Mucosa of rectum (tissue), 2 donors: ENCODE measurements around the gene TMEM271.

Source experiments
- H3K27ac ChIP-seq, 2 donors: one replicate each; pipeline ENCODE4 v1.7.0; 2013; ENCODE audit warnings: inconsistent platforms in 2 of 2, low read depth in 2 of 2, low read length in 2 of 2
- H3K27me3 ChIP-seq, 2 donors: one replicate each; pipeline ENCODE4 v1.7.0; 2013; ENCODE audit warnings: low read length in 2 of 2; ENCODE audit not compliant: control insufficient read depth in 2 of 2, insufficient read depth in 2 of 2
- H3K36me3 ChIP-seq, 2 donors: one replicate each; pipeline ENCODE4 v1.7.0; 2013; ENCODE audit warnings: low read length in 2 of 2; ENCODE audit not compliant: control insufficient read depth in 2 of 2, insufficient read depth in 2 of 2
- H3K4me1 ChIP-seq, 2 donors: one replicate each; pipeline ENCODE4 v1.7.0; 2013; ENCODE audit warnings: low read length in 2 of 2, mild to moderate bottlenecking in 1 of 2; ENCODE audit not compliant: control insufficient read depth in 2 of 2, insufficient read depth in 2 of 2
- H3K4me3 ChIP-seq, 2 donors: one replicate each; pipeline ENCODE4 v1.7.0; 2013; ENCODE audit warnings: low read length in 2 of 2
- H3K9ac ChIP-seq, 2 donors: one replicate each; pipeline ENCODE4 v1.7.0; 2013; ENCODE audit warnings: low read length in 2 of 2, low read depth in 1 of 2, mild to moderate bottlenecking in 1 of 2
- H3K9me3 ChIP-seq, 2 donors: one replicate each; pipeline ENCODE4 v1.7.0; 2013; ENCODE audit warnings: low read length in 2 of 2; ENCODE audit not compliant: control insufficient read depth in 2 of 2
- donor health status: healthy.
- donor health status: Normal muscosa, but diverticular disease.

TMEM271 gene

GRCh38 chr4:620201-620600 lies 44.1 kb upstream of the TMEM271 start:
- Histone ChIP-seq H3K4me3 (no peak overlapping the region), H3K36me3 (no peaks in the 10 kb centered on the region), H3K9me3 (no peaks in the 10 kb centered on the region), H3K27me3 (no peaks in the 10 kb centered on the region), H3K9ac (no peak overlapping the region), H3K27ac (no peak overlapping the region), H3K4me1 (no peaks in the 10 kb centered on the region)

- H3K27me3 ChIP-seq, result no peaks in the 10 kb centered on the region
- no peaks in the 10 kb centered on the region for H3K36me3 ChIP-seq
- no peak overlapping the region for H3K4me3 ChIP-seq
- no peaks in the 10 kb centered on the region for H3K4me1 ChIP-seq
- no peak overlapping the region for H3K9ac ChIP-seq
- no peak overlapping the region for H3K27ac ChIP-seq
- H3K9me3 ChIP-seq, result no peaks in the 10 kb centered on the region
These were observed 41.8 kb upstream of the TMEM271 start for GRCh38 chr4:617644-618641.

GRCh38 chr4:616911-617643 lies 41.0 kb upstream of the TMEM271 start:
- no peak overlapping the region for H3K4me3 ChIP-seq
- H3K9ac ChIP-seq, result no peak overlapping the region
- no peaks in the 10 kb centered on the region for H3K36me3 ChIP-seq
- H3K27ac ChIP-seq, result no peak overlapping the region
- H3K9me3 ChIP-seq, result no peaks in the 10 kb centered on the region
- H3K4me1 ChIP-seq, result no peaks in the 10 kb centered on the region
- H3K27me3 ChIP-seq, result no peaks in the 10 kb centered on the region

- Histone ChIP-seq H3K9ac (no peak overlapping the region), H3K4me3 (no peak overlapping the region), H3K27me3 (no peaks in the 10 kb centered on the region), H3K9me3 (no peaks in the 10 kb centered on the region), H3K36me3 (no peaks in the 10 kb centered on the region), H3K27ac (no peak overlapping the region), H3K4me1 (no peaks in the 10 kb centered on the region)
These were observed 40.0 kb upstream of the TMEM271 start for GRCh38 chr4:616091-616490.

- H3K27ac ChIP-seq, result no peak overlapping the region
- H3K4me1 ChIP-seq, result no peaks in the 10 kb centered on the region
- H3K9ac ChIP-seq, result no peak overlapping the region
- no peaks in the 10 kb centered on the region for H3K9me3 ChIP-seq
- H3K36me3 ChIP-seq, result no peaks in the 10 kb centered on the region
- H3K27me3 ChIP-seq, result peaks cover 4 to 5% of the 10 kb centered on the region in 2 donors
- no peak overlapping the region for H3K4me3 ChIP-seq
These were observed 37.0 kb upstream of the TMEM271 start for GRCh38 chr4:613126-613525.

GRCh38 chr4:612749-613125 lies 36.6 kb upstream of the TMEM271 start:
- Histone ChIP-seq H3K27me3 (peaks cover 4 to 5% of the 10 kb centered on the region in 2 donors), H3K9me3 (no peaks in the 10 kb centered on the region), H3K4me1 (no peaks in the 10 kb centered on the region), H3K36me3 (no peaks in the 10 kb centered on the region), H3K9ac (no peak overlapping the region), H3K27ac (no peak overlapping the region), H3K4me3 (no peak overlapping the region)

GRCh38 chr4:612052-612748 lies 36.1 kb upstream of the TMEM271 start:
- no peak overlapping the region for H3K27ac ChIP-seq
- no peaks in the 10 kb centered on the region for H3K9me3 ChIP-seq
- H3K4me3 ChIP-seq, result no peak overlapping the region
- no peaks in the 10 kb centered on the region for H3K36me3 ChIP-seq
- no peaks in the 10 kb centered on the region for H3K4me1 ChIP-seq
- H3K27me3 ChIP-seq, result peaks cover 4 to 5% of the 10 kb centered on the region in 2 donors
- no peak overlapping the region for H3K9ac ChIP-seq

- H3K9ac ChIP-seq, result no peak overlapping the region
- no peaks in the 10 kb centered on the region for H3K9me3 ChIP-seq
- H3K4me3 ChIP-seq, result no peak overlapping the region
- H3K36me3 ChIP-seq, result no peaks in the 10 kb centered on the region
- H3K27me3 ChIP-seq, result peaks cover 4 to 5% of the 10 kb centered on the region in 2 donors
- H3K4me1 ChIP-seq, result no peaks in the 10 kb centered on the region
- H3K27ac ChIP-seq, result no peak overlapping the region
These were observed 34.5 kb upstream of the TMEM271 start for GRCh38 chr4:610411-611261.

GRCh38 chr4:609400-610050 lies 33.4 kb upstream of the TMEM271 start:
- no peak overlapping the region for H3K9ac ChIP-seq
- H3K27ac ChIP-seq, result no peak overlapping the region
- no peaks in the 10 kb centered on the region for H3K9me3 ChIP-seq
- H3K36me3 ChIP-seq, result no peaks in the 10 kb centered on the region
- no peak overlapping the region for H3K4me3 ChIP-seq
- H3K4me1 ChIP-seq, result no peaks in the 10 kb centered on the region
- peaks cover 4 to 5% of the 10 kb centered on the region in 2 donors for H3K27me3 ChIP-seq
